Stimulated activated CD4-positive, alpha-beta T cell treated with anti-CD3 and anti-CD28 coated beads, Interleukin-15, amount 100 ng/mL, for 24 hours (primary cell): ENCODE results near the gene SCGB2A2.

Experiments used
- DNase-seq: peaks from one replicate; pipeline ENCODE4 v3.0.0-alpha.2; 2020

Gene SCGB2A2

DNA sequence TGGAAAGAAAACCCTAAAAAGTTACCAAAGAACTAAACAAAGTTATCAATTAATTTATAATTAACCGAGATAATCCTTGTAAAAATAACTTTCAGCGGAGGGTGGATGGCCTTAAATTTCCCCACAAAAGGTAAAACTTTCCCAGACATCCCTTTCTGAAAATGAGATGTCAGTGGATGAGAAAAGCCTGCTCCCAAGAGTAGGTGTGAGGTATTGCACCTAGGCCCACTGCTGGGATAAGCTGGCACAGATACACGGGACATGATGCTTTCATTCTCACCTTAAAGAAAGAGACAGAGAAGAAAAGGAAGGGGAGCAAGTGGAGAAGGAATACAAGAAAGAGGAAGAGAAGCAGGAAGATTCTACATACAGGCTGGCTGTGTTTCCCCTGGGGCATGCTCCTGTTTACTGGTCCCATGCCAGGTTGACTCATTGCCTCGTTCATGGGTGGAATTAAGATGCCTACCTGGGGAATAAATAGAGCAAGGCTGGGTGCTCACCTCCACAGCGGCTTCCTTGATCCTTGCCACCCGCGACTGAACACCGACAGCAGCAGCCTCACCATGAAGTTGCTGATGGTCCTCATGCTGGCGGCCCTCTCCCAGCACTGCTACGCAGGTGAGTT is at the start of gene SCGB2A2:
SCGB2A2 (plus strand) TSS at position 505 of the 625 bp plus-strand sequence; CDS start at position 564, 59 bp downstream.
- no peak for DNase-seq

DNA sequence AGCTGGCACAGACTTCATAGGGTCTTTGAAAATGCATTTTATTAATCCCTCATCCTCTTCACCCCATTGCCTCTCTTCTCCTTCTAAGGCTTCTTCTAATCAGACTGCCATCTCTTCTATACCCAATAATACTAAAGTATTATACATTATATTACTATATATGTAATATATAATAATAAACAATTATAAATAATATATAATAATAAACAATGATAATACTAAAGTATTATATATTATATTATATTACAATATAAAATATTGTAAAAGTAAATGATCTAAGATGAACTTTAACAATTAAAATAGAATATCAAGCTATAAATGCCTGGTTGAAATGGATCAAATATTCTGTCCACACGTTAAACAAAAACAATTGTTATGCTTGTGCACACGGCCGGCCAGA is 48.5 kb upstream of the SCGB2A2 start:
- no peak for DNase-seq

DNA sequence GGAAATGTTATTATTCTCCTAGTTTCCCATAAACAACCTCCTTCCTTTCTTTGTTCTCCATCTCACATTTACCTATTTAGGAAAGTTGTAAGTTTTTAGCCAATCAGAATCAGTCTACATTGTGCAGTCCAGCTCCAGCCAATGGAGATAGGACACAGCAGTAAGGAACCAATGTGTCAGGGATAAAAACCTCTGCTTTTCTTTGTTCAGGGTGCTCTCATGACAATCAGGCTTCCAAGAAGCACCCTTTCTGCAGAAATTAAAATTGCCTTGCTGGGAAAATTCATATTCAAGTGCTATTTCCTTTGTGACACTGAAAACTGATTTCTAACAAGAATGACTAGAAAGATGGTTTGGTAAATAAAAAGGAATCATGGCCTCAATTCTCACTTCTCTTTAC is 46.9 kb upstream of the SCGB2A2 start:
- DNase-seq = no peak

DNA sequence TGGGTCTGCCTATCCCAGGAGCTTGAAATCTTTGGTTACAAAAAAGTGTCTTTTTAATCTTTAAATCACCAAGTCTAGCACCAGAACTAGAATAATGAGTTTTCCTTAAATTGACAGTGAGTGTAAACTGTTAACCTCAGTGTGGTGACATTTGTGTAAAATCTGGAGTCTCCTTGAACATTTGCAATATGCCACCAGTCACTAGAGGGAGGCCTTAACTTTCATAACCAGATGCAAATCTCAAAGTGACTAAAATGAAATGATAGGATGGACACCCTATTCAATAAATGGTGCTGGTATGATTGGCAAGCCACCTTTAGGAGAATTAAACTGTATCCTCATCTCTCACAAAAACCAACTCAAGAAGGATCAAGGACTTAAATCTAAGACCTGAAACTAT is 36.2 kb upstream of the SCGB2A2 start:
- DNase-seq = no peak

DNA sequence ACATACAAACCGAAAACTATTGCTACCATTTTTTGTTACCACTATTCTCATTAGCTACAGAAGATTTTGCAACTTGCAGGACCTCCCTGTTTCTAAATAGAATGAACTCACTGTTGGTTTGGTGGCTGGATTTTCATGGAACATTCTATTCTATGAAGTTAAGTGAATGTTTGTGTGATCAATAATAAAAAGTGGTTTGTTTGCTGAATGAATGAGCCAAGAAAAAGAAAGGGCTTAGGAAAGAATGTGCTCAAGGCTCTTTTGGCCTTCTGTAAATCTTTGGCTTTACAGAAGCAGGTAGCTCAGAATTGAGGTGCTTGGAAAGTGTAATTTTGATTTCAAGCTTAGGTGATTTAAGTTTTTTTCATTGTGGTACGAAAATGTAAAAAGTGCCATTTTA is 33.8 kb upstream of the SCGB2A2 start:
- DNase-seq = no peak

DNA sequence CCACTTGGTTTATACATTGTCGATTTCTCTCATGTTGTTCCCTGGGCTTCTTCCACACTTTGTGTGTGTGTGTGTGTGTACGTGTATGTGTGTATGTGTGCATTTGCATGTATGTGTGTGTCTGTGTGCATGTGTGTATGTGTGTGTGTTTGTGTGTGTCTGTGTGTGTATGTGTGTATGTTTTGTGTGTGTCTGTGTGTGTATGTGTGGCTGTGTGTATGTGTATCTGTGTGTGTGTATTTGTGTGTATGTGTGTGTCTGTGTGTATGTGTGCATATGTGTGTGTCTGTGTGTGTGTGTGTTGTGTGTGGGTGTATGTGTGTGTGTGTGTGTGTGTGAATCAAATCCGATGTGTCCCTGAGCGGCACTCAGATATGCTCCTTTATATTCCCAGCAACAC is 32.5 kb upstream of the SCGB2A2 start:
- DNase-seq = no peak

DNA sequence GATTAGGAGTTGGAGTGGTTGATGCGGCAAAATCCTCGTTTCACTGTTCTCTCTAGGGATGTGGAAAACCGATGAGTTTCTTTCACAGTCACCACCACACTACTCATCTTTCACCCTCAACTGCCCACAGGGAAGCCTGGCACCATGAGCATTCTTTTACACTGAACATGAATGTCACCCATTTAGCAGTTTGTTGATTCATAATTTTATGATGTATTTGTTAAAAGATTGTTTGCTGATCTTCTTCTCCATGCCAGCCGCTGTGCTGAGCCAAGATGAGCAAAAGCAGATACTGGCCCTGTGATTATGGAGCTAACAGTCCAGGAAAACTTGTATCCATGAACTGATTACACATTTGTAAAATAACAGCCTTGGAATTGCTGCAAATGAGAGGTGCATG is 31.8 kb upstream of the SCGB2A2 start:
- no peak for DNase-seq

DNA sequence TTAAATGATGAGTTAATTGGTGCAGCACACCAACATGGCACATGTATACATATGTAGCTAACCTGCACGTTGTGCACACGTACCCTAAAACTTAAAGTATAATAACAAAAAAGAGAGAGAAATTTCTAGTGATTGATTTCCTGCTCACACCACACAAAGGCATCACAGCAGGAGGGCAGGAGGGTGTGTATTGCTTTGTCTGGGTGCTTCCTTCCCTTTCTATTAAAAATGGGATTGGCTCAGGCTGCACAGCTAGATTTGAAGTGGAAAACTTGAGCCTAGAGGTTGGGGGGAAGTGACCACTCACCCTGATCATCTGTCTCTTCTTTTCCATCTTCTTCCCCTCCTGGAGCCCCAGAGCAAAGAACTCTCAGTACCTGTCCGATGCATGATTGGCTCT is 28.9 kb upstream of the SCGB2A2 start:
- DNase-seq = no peak

DNA sequence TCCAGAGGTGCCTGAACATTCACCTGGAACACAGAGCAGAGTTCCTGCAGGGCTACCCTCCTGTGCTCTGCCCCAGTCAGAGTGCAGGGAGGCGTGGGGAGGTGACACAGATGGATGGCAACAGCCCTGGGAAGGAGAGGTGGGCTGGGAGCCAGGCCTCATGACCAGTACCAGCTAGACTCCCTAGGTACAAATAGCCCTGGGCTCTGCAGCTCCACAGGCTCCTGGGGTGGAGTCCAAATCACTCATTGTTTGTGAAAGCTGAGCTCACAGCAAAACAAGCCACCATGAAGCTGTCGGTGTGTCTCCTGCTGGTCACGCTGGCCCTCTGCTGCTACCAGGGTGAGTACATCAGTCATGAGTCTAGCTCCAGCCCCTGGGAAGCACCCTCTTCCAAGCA is 27.9 kb upstream of the SCGB2A2 start, which contains the start of gene SCGB1D2:
SCGB1D2 (plus strand) TSS at position 219 of the 400 bp plus-strand sequence; CDS start at position 288, 69 bp downstream.
- DNase-seq = no peak

DNA sequence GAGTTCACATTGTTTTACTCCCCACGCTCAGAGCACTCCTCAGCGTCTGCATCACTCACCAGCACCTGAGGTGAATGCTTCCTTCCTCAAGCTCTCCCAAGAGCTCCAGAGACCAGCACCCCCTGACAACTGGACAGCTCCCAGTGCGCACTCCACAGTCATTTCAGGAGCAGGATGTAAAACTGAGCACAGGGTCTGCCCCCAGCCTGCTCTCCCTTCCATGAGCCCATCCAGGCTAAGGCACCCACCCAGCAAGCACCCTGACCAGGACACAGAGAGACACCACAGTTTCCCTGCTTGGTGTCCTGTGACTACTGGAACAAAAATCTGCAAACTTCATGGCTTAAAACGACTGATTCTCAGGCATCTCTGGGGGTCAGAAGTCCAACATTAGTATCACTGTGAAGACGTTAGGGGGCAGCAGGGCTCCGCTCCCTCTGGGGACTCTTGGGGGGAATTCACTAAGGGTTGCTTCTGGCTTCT is 24.6 kb upstream of the SCGB2A2 start:
- DNase-seq = peak; percentile 22

DNA sequence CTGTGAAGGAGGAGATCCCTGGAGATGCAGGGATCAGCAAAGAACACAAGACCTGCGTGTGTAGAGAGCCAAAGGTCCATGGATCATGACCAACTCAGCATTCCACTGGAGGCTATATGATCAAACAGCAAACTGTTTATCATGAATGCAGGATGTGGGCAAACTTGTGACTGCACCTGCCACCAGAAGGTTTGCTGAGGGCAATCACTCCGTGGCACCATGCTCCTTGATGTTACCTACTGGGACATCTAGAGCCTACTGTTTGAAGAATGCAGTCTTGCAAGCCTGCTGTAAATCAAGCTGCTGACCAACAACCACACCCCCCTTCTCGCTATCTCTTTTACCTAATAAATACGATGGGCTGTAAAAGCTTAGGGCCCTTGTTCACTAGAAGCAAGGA is 18.3 kb upstream of the SCGB2A2 start:
- no peak for DNase-seq

DNA sequence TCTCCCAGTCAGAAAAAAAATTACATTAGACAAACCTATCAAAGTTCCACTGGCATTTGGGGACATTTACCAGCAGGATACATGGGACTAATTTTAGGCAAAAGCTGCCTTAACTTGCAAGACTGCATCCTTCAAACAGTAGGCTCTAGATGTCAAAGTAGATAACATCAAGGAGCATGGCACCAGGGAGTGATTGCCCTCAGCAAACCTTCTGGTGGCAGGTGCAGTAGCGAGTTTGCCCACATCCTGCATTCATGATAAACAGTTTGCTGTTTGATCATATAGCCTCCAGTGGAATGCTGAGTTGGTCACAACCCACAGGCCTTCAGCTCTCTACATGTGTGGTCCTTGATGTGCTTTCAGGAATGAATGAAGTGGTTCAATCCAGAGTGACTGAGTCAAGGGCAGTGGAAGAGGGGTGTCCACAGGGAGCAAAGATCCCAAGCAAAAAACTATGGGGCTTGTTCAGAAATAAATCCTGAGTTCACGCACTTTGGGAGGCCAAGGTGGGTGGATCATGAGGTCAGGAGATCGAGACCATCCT is 15.9 kb upstream of the SCGB2A2 start:
- no peak for DNase-seq

DNA sequence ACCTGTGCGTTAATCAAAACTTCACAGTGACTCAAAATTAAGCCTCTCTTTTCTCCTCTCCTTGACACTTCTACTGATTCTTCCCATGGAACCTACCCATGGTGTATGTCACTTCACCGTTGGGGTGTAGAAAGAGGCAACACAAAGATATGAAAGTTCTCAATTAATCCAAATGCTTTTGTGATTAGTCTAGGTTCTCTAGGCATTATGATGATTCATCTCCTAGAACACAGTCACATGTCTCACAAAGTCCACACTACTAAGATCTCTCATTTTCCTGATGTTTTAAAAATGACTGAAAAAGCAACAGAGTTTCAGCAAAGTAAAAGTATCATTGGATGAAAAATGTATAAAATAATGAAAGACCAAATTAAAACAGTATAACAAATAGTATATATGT is 13.7 kb upstream of the SCGB2A2 start:
- no peak for DNase-seq

DNA sequence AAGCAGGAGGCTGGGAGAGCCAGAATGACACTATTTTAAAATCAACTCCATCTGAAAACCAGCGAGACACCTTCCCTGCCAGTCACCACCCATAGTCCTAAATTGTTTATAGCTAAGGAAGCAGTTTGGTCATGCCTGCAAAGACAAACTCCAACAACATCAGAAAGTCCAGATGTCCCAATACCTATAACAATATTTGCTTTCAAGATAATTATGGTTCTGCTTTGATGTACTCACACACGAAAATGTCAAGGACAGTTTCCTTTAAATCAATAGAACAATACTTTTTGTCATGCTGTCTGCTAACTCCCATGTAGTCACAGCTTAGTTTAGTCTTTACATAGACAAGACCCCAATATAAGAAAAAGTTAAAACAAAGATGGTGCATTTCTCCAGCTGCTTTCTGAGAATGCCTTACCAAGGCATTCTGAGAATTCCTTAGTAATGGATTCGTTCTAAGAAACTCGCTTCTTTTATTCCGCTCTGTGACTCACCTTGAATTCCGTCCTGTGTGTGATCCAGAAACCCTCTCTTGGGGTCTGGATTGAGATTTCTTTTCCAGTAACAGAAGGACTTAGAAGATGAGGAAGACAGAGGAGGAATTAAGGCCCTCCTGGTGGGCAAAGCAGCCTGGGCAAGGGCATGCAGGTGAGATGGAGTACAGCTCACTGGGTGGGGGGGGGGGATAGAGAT is 9.6 kb upstream of the SCGB2A2 start:
- DNase-seq = no peak

DNA sequence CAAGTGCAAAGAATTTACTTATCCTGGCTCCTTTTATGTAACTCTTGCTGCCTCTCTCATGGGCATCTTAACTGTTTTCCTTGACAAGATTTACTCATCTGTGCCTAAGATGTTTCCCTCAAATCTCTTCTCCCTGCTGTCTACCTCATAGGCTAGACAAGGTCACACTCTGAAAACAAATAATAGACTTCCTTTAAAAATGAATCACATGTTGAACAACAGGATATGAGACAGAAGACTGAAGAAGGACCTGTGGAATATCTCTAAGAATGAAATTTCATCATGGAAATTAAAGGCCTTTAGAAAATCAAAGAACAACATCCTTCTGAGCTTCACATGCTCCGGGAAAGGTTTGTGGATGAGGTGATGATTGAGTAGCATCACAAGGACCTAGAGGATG is 6.0 kb upstream of the SCGB2A2 start:
- no peak for DNase-seq

DNA sequence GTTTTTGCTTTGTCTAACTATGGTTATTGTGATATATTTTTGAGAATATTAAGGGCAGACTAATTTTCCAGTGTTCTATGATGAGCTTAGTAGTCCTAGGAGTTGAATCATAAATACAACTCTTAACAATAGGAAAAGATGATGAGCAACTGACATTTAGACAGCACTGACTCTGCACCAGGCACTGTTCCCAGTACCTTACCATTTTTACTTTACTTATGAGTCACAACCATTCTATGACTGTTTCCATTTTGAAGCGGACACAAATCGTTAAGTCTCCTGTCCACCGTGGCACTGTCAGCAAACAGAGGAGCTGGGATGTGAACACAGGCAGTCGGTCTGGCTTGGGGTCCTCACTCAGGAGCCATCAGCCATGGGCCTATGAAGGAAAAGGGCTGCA is 3.4 kb upstream of the SCGB2A2 start:
- peak; percentile 42 for DNase-seq

DNA sequence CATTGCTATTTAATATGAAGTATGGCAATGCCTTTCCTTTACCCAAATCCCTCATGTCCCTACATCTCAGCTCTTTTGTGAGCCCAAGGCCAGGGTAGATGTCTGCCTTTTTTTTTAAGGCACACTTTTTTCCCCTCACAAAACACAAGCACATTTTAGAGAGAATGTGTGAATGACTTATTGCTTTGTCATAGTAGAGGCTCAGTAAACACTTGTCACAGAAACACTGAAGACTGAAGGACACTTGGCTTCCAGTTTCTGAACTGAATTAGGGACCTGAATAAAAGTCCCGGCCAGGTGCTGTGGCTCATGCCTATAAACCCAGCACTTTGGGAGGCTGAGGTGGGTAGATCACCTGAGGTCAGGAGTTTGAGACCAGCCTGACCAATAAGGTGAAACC is 2.9 kb upstream of the SCGB2A2 start:
- DNase-seq = no peak

DNA sequence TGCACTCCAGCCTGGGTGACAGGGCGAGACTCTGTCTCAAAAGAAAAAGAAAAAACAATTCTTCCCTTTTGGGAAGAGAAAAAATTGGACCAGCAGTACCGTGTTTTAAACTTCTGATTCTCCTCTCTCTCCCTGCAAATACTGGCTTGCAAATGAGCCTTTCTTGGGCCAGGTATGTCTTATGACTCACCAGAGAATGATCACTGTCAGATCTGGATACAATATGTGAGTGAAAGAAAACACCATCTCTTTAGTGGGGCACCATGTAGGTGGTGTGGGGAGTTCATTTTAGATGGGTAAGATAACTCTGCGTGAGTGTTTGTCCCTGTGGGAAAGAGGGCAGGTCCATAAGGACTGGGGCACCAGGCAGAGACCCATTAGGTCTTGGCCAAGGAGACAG is 2.4 kb upstream of the SCGB2A2 start:
- no peak for DNase-seq

DNA sequence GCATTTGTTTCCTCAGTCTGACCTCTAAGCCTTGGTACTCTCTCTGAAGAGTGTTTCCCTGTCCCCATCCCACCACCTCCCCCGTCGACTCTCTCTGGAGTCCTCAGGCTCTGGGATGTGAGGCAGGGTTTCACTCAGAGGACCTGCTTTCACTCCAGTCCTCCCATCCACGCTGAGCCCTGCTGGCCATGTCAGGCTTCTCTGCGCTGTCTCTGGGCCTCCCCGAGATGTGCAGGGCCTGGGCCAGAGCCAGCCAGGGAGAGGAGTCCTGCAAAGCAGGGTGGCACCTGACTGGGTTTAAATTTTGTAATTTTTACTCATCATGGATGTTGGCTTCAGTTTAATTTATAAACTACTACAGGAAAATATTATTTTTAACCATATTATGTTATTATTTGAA is 3.3 kb downstream of the SCGB2A2 start:
- DNase-seq = no peak

DNA sequence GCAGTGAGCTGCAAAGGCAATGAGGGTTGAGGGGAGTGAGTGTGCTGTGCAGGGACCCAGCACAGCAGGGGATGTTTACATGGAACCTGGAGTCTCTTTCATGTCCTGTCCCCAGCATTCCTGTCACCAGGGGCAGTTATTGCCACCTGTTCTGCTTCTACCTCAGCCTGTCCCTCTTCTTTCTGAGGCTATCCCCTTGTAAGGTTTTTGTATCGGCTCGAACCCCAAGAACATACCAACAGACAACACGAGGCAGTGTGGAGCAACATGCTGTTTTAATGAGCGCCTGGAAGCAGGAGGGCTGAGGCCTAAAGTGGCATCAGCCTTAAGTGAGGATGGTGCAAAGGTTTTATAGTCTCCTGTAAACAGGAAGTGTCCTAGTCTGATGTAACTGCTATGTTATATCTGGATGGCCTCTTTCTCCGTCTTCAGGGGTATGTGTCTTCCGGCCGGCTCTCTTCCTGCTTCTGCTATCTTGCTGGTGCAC is 3.9 kb downstream of the SCGB2A2 start:
- DNase-seq = no peak

DNA sequence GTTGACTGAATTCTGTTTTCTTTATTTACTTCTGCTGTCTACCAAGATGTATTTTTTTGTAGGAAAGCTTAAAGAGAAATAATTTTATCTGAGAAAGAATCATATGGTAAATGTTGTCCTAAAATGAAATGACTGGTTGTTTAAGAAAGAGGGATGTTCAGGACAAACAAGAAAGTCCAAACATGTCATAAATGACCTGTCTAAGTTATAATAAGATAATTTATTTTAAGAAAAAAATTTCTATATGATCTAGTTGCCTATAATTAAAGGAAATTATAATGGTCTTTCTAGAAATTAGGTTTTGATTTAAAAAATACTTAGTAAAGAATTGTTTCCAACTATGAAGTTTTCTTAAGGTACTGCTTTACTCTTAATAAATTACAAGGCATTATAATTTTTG is 10.5 kb downstream of the SCGB2A2 start:
- DNase-seq = no peak

DNA sequence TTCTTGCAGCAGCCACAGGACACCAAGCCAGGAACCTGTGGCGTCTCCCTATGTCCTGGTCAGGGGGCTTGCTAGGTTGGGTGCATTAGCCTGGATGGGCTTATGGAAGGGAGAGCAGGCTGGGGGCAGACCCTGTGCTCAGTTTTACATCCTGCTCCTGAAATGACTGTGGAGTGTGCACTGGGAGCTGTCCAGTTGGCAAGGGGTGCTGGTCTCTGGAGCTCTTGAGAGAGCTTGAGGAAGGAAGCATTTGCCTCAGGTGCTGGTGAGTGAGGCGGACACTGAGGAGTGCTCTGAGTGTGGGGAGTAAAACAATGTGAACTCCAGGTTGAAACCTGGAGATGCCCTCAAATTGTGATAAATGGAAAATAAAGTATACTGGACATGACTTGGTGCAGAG is 25.5 kb downstream of the SCGB2A2 start:
- DNase-seq = no peak

DNA sequence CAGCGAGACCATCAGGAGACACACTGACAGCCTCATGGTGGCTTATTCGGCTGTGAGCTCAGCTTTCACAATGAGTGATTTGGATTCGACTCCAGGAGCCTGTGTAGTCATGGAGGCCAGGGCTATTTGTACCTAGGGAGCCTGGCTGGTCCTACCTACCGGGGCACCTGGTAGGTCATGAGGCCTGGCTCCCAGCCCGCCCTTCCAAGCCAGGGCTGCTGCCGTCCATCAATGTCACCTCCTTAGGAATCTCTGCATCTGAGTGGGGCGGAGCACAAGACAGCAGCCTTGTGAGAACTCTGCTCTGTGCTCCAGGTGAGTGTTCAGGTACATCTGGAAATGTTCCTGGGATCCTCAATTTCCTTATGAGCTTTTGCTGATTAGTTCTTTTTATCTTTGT is 29.0 kb downstream of the SCGB2A2 start, which contains the start of gene SCGB1D4:
SCGB1D4 (minus strand) TSS at position 101 of the 400 bp plus-strand sequence; CDS start at position 36, 65 bp downstream.
- no peak for DNase-seq

DNA sequence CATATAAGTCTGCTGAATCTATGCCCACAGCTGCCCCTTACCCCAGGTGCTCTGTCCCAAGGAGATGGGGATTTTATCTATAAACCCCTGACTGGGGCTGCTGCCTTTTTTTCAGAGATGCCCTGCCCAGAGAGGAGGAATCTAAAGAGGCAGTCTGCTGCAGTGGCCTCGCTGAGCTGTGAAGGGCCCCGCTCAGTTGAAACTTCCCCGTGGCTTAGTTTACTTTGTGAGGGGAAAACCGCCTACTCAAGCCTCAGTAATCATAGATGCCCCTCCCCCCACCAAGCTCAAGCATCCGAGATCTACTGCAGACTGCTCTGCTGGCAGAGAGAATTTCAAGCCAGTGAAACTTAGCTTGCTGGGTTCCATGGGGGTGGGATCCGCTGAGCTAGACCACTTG is 36.3 kb downstream of the SCGB2A2 start:
- no peak for DNase-seq
